Heart right ventricle (tissue), 16 donors: Measurements from ENCODE around the gene RHBDL1. TPM values are rescaled to one million over a fixed set of nuclear protein-coding genes. Genes with fewer than 3 reads are reported as not detected.

ENCODE experiments used
- ATAC-seq, 8 donors: fragments of 200-7000 bp; cut with Tn5 transposase; one replicate each; pipeline ENCODE4 v1.9.1; 2020; ENCODE audit warnings: mild to moderate bottlenecking in 8 of 8, moderate library complexity in 8 of 8, moderate number of reproducible peaks in 1 of 8
- DNase-seq, 2 donors: peaks; one replicate each; pipeline ENCODE4 v3.0.0-alpha.2; 2020
- H3K27ac ChIP-seq, 10 donors: fragments of 200-600 bp; sonication (generic) in 2 of 10; one replicate each; pipeline versions ENCODE4 v1.5.0 to v1.8.0; 2020 to 2022; ENCODE audit warnings: mild to moderate bottlenecking in 3 of 10
- H3K27me3 ChIP-seq, 7 donors: fragments of 200-600 bp; one replicate each; pipeline ENCODE4 v1.8.0; 2021 to 2022; ENCODE audit warnings: mild to moderate bottlenecking in 2 of 7
- H3K36me3 ChIP-seq, 9 donors: fragments of 200-600 bp; sonication (generic) in 1 of 9; one replicate each; pipeline versions ENCODE4 v1.5.0 to v1.8.0; 2020 to 2022; ENCODE audit warnings: mild to moderate bottlenecking in 2 of 9
- H3K4me1 ChIP-seq, 9 donors: fragments of 200-600 bp; sonication (generic) in 1 of 9; one replicate each; pipeline versions ENCODE4 v1.5.0 to v1.8.0; 2020 to 2022; ENCODE audit warnings: mild to moderate bottlenecking in 4 of 9
- H3K4me3 ChIP-seq, 10 donors: fragments of 200-600 bp; sonication (generic) in 2 of 10; one replicate each; pipeline versions ENCODE4 v1.5.0 to v1.8.0; 2020 to 2022; ENCODE audit warnings: mild to moderate bottlenecking in 7 of 10, moderate library complexity in 2 of 10
- H3K9me3 ChIP-seq, 11 donors: fragments of 200-600 bp in 10 of 11; sonication (generic) in 2 of 11; one replicate each; pipeline versions ENCODE4 v1.5.0 to v1.8.0; 2013 to 2022; ENCODE audit warnings: mild to moderate bottlenecking in 2 of 11, control low read depth in 1 of 11, moderate library complexity in 1 of 11
- CTCF ChIP-seq, 9 donors: fragments of 200-600 bp; sonication (generic) in 2 of 9; IDR thresholded peaks; one replicate each; pipeline versions ENCODE4 v1.5.0 to v1.8.0; 2021 to 2022; ENCODE audit warnings: antibody characterized with exemption in 9 of 9, mild to moderate bottlenecking in 5 of 9, moderate library complexity in 1 of 9
- WGBS, 2 donors: extraction: QIAGEN DNeasy Blood & Tissue Kit; methylation state at CpG; one replicate each; pipeline ENCODE4 v1.1.7; 2013; ENCODE audit warnings: inconsistent platforms in 1 of 2; 5-methylcytosine and 5-hydroxymethylcytosine counted together
- intact Hi-C, 10 donors: fragments of 100-400 bp; cut with DNase I; formaldehyde crosslinking; loops; one replicate each; pipeline versions ENCODE4 v1.11.1 to v1.14.2; 2022
- polyA plus RNA-seq, 2 donors: library from polyadenylated mRNA; stranded (reverse); fragments of 200-250 nt; gene quantifications; one replicate each; pipeline ENCODE4 v1.2.3, GENCODE V29; 2013
- total RNA-seq, 10 donors: library from RNA; stranded (reverse); fragmentation: NEBNext Ultra II Directional in 3 of 10; extraction: Animal tissue kit (Norgen Biotek cat#: 25700) in 3 of 10; gene quantifications; one replicate each; pipeline versions ENCODE4 v1.2.1 to v1.2.4, GENCODE V29; 2021 to 2023
- donor health status: Arrhythmogenic right ventricular cardiomyopathy.
- donor health status: ischemic (EF 13 %, LVEDD 7.1; RV severe dilation, severe dysfunction).
- donor health status: healthy with polysubstance abuse.
- donor health status: DM: no; HTN: yes; CAD: no.
- donor health status: DM: no; HTN: no; CAD: no.
- donor health status: ischemic (EF 25% LVEDD 6.9; RV normal size, moderate dysfunction).
- donor health status: ischemic (EF 25% LVEDD 5.7; RV mildly dilated, moderate dysfunction).
- donor health status: healthy.
- donor health status: DM: yes; HTN: yes; CAD: no.
- donor health status: Ischemic cardiomyopathy.
- donor health status: ischemic (EF 35%, LVEDD 5.7; RV mildly dilated, moderate dysfunction).
- donor health status: nonischemic (EF 11% LVEDD 7.7; RV severe dilation, severe dysfunction).
- donor health status: DM: yes; HTN: yes; CAD: no.
- donor health status: PGD.
- donor health status: ischemic (EF 29% LVEDD 5.4; RV normal size, mild dysfunction).
- donor health status: nonischemic (EF 23%, LVEDD 6.1; RV moderate dilation, normal function).

Gene RHBDL1
- total and polyA plus RNA-seq, 12 donors: 0.90 to 7.4 (median 2.1) TPM

DNA sequence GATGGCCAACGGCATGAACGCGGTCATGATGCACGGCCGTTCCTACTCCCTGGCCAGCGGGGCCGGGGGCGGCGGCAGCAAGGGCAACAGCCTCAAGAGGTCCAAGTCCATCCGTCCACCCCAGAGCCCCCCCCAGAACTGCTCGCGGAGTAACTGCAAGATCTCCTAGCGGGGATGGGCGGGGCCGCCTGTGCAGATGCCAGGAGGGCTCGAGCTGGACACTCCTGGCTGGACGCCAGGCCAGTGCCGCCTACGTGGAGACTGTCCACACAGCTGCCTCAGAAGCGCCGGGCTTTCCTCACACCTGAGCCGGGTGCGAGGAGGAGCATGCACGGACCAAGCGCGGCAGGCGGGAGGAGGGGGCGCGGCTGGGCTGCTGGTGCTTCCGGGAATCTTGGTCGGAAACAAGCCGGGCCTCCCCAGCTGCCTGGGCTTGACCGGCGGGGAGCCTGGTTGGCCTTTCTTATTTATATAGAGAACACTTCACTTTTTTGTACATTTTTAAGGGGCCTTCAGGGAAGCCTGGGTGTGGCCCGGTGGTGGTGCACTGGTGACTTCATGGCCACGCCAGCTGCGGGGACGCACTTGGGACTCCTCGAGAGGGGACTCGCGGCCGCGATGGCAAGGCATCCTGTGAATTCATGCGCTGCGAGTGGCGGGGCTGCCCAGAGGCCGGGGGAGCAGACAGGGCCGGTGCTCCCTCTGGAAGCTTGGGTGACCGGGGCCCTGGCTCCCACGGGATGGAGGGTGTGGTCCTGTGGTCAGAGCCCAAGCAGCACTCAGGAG is 47.8 kb upstream of the RHBDL1 start:
- DNase-seq (no peak), ATAC-seq (no peak)
- 81 to 86% methylated on average over 50 of the region's 50 CpGs for WGBS, 2 donors
- Histone ChIP-seq H3K27ac (no peak overlapping the region), H3K4me1 (peaks cover 14 to 28% (median 21%) of the 10 kb centered on the region in 9 donors), H3K36me3 (peaks cover 0 to 42% (median 9%) of the 10 kb centered on the region in 9 donors), H3K4me3 (no peak overlapping the region), H3K9me3 (no peaks in the 10 kb centered on the region), H3K27me3 (no peaks in the 10 kb centered on the region)
- intact Hi-C loops: no loop called here
- TF ChIP-seq CTCF (IDR thresholded peaks at IDR 0.05): no peak

GRCh38 chr16:628321-629061 is 47.0 kb upstream of the RHBDL1 start:
- H3K27ac ChIP-seq: no peak overlapping the region
- peaks cover 14 to 28% (median 21%) of the 10 kb centered on the region in 9 donors for H3K4me1 ChIP-seq
- DNase-seq (no peak), ATAC-seq (no peak)
- no peaks in the 10 kb centered on the region for H3K9me3 ChIP-seq
- H3K36me3 ChIP-seq: peaks cover 0 to 50% (median 9%) of the 10 kb centered on the region in 9 donors
- 92 to 94% methylated on average over 33 of the region's 33 CpGs for WGBS, 2 donors
- H3K4me3 ChIP-seq: no peak overlapping the region
- H3K27me3 ChIP-seq: no peaks in the 10 kb centered on the region
- no peak for TF ChIP-seq CTCF (IDR thresholded peaks at IDR 0.05)
- intact Hi-C loops: no loop called here

DNA sequence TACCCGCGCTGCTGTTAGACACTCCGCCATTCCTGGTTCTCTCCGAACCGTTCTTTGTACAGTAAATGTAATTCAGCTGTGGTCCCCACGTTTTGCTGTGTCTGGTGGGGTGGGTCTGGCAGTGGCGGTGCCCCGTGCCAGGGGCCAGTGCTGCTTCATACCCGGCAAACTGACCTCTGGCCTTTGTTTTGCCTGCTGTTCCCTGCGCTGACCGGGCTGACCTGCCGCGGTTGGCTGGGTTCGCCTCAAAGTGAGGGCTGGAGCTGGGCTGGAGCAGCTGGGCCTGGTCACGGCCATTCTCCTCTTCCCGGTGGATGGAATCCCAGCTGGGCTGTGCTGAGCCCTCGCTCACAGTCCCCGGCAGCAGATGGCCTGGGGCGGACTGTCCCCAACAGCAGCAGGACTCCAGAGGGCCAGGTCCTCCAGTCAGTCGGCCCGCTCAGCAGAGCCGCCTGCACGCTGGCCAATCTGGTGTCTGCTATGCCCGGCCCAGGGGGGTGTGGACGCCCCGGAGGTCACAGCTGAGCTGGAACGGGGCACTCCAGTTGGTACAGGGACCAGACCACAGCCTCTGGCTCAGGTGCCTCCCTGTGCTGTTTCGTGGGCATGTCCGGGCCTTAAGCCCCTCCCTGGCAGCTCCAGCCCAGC is 46.2 kb upstream of the RHBDL1 start:
- ATAC-seq (peak in 7 of 8 donors; percentile 1 to 27 (median 9)), DNase-seq (no peak)
- Histone ChIP-seq H3K4me1 (peaks cover 14 to 28% (median 21%) of the 10 kb centered on the region in 9 donors), H3K27ac (peak overlapping the region in 4 of 10 donors; percentile 4 to 49 (median 26)), H3K9me3 (no peaks in the 10 kb centered on the region), H3K4me3 (no peak overlapping the region), H3K36me3 (peaks cover 0 to 58% (median 9%) of the 10 kb centered on the region in 9 donors), H3K27me3 (no peaks in the 10 kb centered on the region)
- 63 to 76% methylated on average over 29 of the region's 29 CpGs for WGBS, 2 donors
- no peak for TF ChIP-seq CTCF (IDR thresholded peaks at IDR 0.05)
- intact Hi-C loops: no loop called here

GRCh38 chr16:629833-630248 is 45.6 kb upstream of the RHBDL1 start:
- DNase-seq (no peak), ATAC-seq (peak; percentile 1 to 26 (median 10))
- peaks cover 0 to 62% (median 9%) of the 10 kb centered on the region in 9 donors for H3K36me3 ChIP-seq
- peaks cover 14 to 30% (median 24%) of the 10 kb centered on the region in 9 donors for H3K4me1 ChIP-seq
- TF ChIP-seq CTCF (IDR thresholded peaks at IDR 0.05): no peak
- no peaks in the 10 kb centered on the region for H3K27me3 ChIP-seq
- H3K4me3 ChIP-seq: no peak overlapping the region
- intact Hi-C loops: loop anchor here in 1 of 10 donors (5.0 kb wide), 1 partner anchor 38 kb away; the partner anchor contains the start of gene RAB40C
- no peaks in the 10 kb centered on the region for H3K9me3 ChIP-seq
- WGBS, 2 donors: 33 to 51% methylated on average over 11 of the region's 11 CpGs
- H3K27ac ChIP-seq: peak overlapping the region in 5 of 10 donors; percentile 1 to 49 (median 21)
